Ishikawa (cell line): Measurements from ENCODE around the gene CASK.

Experiments used
- EGR1 ChIP-seq: IDR thresholded peaks from 2 replicates; pipeline ENCODE4 v1.6.1; 2012
- EP300 ChIP-seq: IDR thresholded peaks from 2 replicates; pipeline ENCODE4 v1.6.1; 2012; ENCODE audit warnings: borderline replicate concordance
- REST ChIP-seq: IDR thresholded peaks from 2 replicates; pipeline ENCODE4 v1.6.1; 2012; ENCODE audit warnings: low read depth, mild to moderate bottlenecking
- TAF1 ChIP-seq: IDR thresholded peaks from 2 replicates; pipeline ENCODE4 v1.6.1; 2012; ENCODE audit warnings: low read depth, mild to moderate bottlenecking
- TEAD4 ChIP-seq: IDR thresholded peaks from 2 replicates; pipeline ENCODE4 v1.6.1; 2012
- YY1 ChIP-seq: IDR thresholded peaks from 2 replicates; pipeline ENCODE4 v1.6.1; 2012; ENCODE audit warnings: low read depth

DNA sequence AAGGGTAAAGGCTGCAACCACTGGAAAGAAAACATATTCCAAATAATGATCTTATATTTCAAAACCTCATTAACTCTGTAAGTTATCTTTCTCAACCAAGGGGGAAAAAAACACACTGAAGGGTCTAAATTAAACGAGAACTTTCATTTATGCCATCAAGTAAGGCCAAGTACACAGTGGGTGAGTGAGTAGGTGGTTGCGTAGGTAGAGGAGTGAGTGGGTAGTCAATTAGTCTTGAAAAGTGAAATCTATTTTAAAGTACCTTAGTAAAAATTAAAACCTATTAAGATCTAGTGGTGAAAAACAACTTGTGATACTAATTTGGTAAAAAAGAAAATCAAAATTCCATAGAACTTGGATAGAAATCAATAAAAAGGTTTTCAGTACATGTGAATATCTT is 3.5 kb downstream of the CASK start:
- TF ChIP-seq TAF1 (no peak), TEAD4 (no peak), YY1 (no peak), EGR1 (no peak), REST (no peak), EP300 (no peak)
